HG03439 (cell line): ENCODE data around the gene MBD5.
"Not testable (repeated sequence)": the region's sequence is repeated elsewhere in the genome, so short reads cannot be mapped to it uniquely, and the experiment has no call there.

Experiments
- ATAC-seq: cut with Tn5 transposase; IDR thresholded peaks from one replicate; pipeline ENCODE4 v1.9.1; 2021; ENCODE audit warnings: mild to moderate bottlenecking, moderate library complexity; ENCODE audit not compliant: unreplicated experiment

The MBD5 gene

DNA sequence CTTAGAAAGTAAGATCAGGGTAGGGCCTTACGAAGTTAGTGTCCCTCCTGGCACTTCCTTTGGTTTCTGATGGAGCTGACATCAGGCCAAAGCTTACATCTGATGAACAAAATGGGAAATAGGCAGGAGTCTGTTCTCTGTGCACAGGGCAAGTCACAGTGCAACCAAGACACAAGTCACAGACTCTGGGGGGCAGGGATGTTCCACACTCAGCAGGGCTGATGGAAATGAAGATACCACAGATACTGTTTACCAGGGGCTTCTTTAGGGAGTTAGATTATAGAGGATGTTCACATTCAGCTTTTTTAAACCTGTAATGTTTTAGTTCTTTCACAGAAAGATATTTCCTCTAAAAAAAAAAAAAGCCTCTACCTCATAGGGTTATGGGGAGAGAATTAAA, 517.5 kb downstream of the MBD5 start:
- ATAC-seq: no peak

- ATAC-seq: no peak
Observed at GRCh38 chr2:148540022-148540421, 519.1 kb downstream of the MBD5 start.

DNA sequence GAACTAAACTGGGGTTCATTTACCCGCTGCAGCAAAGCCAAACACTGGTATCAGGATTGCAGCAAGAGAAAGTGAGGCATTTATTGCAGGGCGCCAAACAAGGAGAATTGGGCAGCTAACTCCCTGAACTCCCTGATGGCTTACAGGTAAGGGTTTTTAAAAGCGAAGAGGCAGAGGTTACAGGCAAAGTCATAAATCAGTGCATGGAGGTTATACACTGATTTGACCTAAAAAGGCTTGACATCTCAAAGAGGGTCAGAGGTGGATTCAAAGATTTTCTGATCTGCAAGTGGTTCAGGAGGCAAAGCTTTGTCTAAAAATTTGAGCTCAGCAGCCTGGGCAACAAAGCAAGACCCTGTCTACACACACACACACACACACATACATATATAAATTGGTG, 520.9 kb downstream of the MBD5 start:
- no peak for ATAC-seq

- no peak for ATAC-seq
Observed at GRCh38 chr2:148542614-148543013, 521.7 kb downstream of the MBD5 start.

GRCh38 chr2:148543088-148543540, 522.2 kb downstream of the MBD5 start:
- ATAC-seq: not testable (repeated sequence)

GRCh38 chr2:148545390-148546256, 524.7 kb downstream of the MBD5 start:
- ATAC-seq: no peak

DNA sequence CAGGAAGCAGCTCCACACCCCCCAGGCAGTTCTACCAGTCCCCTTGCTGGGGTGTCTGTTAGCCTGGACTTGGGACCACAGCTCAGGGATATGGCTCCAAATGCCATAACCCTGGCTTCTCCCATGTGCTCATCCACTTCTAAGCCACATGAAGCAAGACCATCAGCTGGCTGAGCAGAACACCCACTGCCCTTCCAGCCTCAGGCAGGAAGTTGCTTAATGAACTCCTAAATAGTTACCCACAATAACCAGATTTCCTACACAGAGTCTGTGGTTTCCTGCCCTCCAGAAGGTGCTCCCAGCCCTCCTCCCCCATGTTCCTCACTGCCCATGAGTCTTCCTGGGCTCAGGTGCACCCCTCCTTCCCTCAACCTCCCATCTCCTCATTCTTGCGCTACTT, 525.4 kb downstream of the MBD5 start:
- no peak for ATAC-seq

- no peak for ATAC-seq
Observed at GRCh38 chr2:148548716-148549400, 528.0 kb downstream of the MBD5 start.

GRCh38 chr2:148552675-148553331, 531.9 kb downstream of the MBD5 start:
- no peak for ATAC-seq

- ATAC-seq: no peak
Observed at GRCh38 chr2:148553332-148553887, 532.5 kb downstream of the MBD5 start.

DNA sequence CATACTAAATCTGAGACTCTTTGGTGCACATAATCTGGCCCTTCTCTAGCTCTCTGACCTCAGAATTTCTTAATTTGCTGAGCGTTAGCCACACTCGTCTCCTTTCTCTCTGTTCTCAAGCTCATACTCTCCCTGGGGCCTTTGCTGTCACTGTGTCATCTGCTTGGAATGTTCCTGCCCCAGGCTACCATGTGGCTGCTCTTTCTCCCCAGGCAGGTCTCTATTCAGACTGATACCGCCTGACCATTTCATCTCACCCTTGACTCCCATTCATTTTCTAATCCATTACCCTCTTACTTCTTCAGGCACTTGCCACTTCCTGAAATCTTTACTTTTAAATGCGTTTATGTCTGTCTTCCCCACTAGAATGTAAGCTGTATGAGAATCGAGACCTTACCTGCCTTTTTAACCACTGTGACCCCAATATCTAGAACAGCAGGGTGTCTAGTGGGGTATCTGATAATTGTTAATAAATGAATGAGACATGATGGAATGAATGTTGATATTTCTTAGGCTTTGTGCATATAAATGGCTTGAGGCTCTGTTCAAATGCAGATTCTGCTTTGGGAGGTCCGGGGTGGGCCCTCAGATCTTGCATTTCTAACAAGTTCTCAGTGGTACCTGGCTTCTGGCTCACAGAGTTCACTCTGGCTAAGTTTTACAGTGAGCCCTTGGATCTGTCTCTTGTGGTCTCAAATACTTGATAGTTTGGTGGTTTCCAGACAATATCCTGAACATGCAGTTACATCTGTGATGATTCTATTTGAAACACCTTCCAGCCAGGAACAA, 533.8 kb downstream of the MBD5 start:
- no peak for ATAC-seq

GRCh38 chr2:148555622-148556294, 534.9 kb downstream of the MBD5 start:
- ATAC-seq: no peak

- peak; percentile 68 for ATAC-seq
Observed at GRCh38 chr2:148557844-148558436, 537.0 kb downstream of the MBD5 start.

- no peak for ATAC-seq
Observed at GRCh38 chr2:148560496-148560895, 539.6 kb downstream of the MBD5 start.

GRCh38 chr2:148561389-148561788, 540.5 kb downstream of the MBD5 start:
- no peak for ATAC-seq

GRCh38 chr2:148565272-148565894, 544.5 kb downstream of the MBD5 start:
- ATAC-seq: no peak
